ENCODE results near the gene AZU1. TPM values are rescaled to one million over a fixed set of nuclear protein-coding genes. Genes with fewer than 3 reads are reported as not detected.
"Not testable (repeated sequence)": the region's sequence is repeated elsewhere in the genome, so short reads cannot be mapped to it uniquely, and the experiment has no call there.

AZU1 gene
- total RNA-seq, 1 experiment from 2014 or later: not detected

DNA sequence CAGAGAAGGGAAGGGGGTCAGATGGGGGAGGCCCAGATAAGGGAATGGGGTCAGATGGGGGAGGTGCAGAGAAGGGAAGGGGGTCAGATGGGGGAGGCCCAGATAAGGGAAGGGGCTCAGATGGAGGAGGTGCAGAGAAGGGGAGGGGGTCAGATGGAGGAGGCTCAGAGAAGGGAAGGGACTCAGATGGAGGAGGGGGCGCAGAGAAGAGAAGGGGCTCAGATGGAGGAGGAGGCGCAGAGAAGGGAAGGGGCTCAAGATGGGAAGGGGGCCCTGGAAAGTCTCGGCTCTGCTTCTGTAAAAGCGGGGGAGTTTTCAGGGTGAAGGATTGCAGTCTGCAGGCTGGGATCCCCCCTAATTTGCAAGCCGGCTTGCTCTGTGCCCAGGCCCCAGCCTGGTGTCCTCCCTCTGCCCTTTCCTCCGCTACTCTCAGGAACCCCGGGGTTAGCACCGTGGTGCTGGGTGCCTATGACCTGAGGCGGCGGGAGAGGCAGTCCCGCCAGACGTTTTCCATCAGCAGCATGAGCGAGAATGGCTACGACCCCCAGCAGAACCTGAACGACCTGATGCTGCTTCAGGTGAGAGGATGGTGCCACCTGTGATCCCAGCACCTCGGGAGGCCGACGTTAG is 1.6 kb downstream of the AZU1 start:
- no peak for DNase-seq (ENCODE audit: low spot score)

DNA sequence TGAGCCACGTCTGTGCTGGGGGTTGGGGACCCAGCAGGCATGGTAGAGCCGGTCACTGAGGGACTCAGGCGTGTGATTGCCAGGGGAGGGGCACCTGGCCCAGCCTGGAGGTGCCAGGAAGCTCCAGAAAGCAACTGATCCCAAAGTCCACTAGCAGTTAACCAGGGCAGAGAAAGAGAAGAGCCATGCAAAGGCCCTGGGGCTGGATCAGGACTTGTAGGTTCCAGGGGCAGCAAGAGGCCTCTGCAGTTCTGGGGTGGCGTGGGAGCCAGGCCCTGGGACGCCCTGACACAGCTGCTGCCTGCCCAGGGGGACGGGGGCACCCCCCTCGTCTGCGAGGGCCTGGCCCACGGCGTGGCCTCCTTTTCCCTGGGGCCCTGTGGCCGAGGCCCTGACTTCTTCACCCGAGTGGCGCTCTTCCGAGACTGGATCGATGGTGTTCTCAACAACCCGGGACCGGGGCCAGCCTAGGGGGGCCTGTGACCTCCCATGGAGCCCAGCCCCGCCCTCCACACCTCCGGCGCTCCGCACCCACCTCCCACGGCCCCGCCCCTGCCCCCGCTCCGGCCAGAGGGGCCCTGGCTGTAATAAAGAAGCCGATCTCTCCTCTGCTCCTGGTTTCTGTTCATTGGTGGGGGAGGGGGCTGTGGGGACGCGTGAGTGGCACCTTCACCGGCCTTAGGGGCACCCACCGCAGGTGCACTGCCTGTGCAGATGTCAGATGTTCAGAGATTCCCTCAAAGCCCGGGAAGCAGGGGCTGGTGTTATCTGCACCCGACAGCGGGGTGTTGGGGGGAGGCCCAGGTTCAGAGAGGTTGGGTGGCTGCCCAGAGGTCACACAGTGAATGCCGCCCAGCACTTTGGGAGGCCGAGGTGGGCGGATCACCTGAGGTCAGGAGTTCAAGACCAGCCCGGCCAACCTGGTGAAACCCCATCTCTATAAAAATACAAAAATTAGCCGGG is 4.1 kb downstream of the AZU1 start:
- DNase-seq (ENCODE audit: low spot score): no peak

DNA sequence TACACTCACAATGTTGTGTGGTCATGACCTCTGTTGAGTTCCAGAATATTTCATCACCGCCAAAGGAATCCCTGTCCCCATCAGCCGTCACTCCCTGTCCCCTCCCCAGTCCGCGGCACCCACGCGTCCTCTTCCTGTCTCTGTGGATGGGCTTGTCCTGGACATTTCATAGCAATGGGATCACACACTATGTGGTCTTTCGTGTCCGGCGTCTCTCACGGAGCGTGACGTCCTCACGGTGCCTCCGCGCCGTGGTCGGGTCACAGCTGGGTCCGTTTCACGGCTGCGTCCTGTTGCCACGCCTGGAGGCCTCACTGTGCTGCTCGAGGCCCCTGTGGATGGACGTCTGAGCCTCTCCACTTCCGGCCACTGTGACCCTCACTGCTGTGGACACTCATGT is 6.6 kb downstream of the AZU1 start:
- no peak for DNase-seq (ENCODE audit: low spot score)

DNA sequence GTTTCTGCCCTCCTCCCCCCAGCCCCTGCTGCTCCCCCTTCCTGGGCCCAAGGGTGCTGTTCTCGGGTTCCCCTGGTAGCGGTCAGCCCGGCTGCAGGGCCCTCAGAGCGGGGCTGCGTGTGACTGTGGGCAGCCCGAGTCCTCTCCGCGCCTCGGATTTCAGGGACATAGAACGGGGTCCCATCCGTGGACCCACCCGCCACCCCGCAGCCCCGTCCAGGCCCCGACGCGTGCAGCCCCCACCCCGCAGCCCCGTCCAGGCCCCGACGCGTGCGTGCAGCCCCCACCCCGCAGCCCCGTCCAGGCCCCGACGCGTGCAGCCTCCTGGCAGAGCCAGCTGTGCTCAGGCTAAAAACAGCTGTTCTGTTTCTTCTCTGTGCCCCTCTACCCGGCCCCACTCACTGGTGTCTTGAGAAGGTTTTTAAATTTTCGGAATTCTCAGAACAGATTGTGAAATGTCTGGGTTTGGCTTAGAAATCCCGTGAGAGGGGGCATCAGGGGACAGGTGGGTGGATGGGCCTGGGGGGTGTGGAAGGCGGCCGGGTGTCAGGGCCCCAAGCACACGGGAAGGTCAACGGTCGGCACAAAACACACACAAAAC is 7.7 kb downstream of the AZU1 start:
- no peak for DNase-seq (ENCODE audit: low spot score)

DNA sequence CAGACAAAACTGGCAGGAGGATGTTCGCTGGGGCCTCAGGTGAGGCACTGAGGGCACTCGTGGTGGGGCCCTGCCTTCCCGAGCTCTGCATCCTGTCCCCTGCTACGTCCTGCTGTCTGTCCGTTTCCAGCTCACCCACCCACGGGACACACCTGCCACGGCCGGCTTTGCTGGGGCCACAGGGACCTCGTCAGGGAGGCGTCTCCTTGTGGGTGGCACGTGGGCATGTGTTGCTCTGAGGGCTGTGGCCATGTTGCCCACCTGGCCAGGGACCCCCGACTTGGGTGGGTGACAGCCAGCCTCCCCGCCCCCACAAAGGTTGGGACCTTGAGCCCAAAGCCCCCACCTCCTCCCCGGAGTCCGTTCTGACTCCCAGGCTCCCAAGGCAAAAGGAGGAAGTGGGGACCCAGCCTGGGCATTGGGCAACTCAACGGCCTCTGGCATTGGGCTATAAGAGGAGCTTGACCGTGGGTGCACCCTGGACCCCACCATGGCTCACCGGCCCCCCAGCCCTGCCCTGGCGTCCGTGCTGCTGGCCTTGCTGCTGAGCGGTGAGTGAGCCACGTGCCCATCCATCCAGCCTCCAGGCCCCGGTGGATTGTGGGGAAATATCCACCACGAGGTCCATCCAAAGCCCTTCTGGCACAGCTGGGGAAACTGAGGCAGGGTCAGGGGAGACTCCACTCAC is 13.0 kb downstream of the AZU1 start, which contains the start of gene PRTN3:
Gene PRTN3 (plus strand): TSS at position 481 of the 688 bp plus-strand sequence. CDS start 10 bp downstream, at position 491.
- DNase-seq (ENCODE audit: low spot score): no peak

DNA sequence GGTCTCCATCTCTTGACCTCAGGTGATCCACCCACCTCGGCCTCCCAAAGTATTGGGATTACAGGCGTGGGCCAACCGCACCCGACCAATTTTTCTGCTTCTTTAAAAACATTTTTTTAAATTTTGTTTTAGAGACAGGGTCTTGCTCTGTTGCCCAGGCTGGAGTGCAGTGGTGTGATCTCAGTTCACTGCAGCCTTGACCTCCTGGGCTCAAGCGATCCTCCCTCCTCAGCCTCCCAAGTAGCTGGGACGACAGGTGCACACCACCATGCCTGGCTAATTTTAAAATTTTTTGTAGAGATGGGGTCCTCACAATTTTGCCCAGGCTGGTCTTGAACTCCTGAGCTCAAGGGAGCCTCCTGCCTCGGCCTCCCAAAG is 15.2 kb downstream of the AZU1 start:
- DNase-seq (ENCODE audit: low spot score): not testable (repeated sequence)

DNA sequence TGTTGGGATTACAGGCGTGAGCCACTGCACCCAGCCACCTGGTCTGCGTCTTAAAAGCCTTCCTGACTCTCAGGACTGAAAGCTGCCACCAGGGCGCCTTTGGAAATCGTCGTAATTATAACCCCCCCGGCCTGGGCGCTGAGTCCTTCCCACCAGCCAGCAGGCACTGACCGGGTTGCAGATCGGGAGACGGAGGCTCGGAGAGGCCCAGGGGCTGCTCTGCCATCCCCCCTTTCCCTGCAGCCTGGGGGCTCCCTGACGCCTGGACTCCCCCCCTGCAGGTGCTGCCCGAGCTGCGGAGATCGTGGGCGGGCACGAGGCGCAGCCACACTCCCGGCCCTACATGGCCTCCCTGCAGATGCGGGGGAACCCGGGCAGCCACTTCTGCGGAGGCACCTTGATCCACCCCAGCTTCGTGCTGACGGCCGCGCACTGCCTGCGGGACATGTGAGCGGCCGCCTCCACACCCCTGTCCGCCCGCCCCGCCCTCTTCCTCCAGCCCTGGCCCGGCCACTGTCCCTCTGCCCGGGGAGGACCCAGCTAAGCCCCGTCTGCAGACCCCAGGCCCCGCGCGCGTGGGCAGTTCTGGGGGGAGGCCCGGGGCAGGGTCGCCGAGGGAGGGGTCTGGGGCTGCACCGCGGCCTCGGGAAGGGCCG is 15.7 kb downstream of the AZU1 start:
- DNase-seq (ENCODE audit: low spot score): no peak

DNA sequence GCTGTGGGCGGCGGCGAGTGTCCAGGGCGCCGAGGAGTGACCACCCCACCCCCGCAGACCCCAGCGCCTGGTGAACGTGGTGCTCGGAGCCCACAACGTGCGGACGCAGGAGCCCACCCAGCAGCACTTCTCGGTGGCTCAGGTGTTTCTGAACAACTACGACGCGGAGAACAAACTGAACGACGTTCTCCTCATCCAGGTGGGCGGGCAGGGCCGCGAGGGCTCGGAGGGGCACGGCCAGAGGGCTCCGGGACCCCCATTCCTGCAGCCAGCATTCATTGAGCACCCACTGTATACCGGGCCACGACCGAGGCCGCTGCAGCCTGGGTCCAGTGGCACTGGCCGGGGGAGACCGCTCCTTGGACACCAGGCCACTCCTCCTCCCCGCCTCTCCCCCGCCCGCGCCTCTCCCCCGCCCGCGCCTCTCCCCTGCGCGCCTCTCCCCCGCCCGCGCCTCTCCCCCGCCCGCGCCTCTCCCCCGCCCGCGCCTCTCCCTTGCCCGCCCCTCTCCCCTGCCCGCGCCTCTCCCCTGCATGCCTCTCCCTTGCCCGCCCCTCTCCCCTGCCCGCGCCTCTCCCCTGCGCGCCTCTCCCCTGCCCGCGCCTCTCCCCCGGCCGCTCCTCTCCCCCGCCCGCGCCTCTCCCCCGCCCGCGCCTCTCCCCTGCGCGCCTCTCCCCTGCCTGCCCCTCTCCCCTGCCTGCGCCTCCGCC is 16.4 kb downstream of the AZU1 start:
- DNase-seq (ENCODE audit: low spot score): no peak

DNA sequence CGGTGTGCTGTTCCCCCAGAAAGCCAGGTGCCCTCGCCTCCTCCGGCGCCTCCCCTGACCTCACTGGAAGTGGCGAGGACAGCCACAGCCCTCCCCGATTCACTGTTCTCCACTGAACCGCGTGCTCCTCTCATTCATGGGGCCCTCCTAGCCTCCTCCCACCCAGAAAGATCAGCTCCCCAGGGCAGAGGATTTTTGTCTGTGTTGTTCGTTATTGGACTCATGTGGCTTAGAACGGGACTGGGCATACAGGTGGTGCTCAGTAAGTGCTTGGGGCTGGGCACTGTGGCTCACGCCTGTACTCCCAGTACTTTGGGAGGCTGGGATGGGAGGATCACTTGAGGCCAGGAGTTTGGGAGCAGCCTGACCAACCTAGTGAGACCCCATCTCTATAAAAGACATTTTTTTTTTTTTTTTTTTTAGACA is 16.9 kb downstream of the AZU1 start:
- DNase-seq (ENCODE audit: low spot score): no peak

DNA sequence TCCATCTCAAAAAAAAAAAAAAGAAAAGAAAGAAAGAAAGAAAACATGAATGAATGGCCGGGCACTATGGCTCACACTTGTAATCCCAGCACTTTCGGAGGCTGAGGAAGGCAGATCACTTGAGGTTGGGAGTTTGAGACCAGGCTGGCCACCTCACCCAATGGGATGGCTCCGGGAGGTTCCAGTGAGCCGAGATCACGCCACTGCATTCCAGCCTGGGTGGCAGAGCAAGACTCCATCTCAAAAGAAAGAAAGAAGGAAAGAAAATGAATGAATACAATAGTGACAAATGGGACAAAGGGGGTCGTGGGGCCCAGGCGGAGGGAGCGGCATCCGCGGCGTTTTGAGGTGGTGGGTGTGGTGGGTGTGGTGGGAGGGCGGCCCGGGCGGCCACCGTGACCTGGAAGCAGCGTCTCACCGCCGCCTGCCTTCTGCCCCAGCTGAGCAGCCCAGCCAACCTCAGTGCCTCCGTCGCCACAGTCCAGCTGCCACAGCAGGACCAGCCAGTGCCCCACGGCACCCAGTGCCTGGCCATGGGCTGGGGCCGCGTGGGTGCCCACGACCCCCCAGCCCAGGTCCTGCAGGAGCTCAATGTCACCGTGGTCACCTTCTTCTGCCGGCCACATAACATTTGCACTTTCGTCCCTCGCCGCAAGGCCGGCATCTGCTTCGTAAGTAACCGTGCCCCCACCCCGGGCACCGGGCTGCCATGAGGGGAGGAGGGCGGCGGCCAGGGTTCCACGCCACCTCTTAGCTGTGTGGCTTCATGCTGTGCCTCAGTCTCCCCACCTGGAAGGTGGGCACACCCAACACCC is 18.3 kb downstream of the AZU1 start:
- DNase-seq (ENCODE audit: low spot score): no peak

DNA sequence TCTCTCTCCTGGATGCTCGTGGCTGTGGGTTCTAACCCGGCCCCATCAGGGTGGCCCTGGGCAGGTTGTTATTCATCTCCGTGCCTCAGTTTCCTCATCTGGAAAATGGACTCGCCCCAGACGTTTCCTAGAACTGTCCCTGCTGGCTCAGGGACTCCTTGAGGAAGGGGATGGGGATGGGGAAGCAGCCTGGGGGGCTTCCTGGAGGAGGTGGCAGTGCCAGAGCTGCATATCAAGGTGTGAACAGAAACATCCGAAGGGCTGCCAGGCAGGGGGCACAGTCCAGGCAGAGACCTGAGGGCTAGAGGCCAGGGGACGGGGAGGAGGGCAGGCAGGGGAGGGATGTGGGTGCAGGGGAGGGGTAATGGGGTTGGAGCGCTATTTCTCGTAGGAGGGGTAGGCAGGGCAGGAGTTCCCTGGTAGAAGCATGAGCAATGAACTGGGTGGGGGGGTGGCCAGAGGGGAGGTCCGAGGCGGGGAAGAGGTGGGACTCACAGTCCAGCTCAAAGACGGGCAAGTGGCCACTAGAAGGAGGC is 20.8 kb downstream of the AZU1 start:
- DNase-seq (ENCODE audit: low spot score): no peak

DNA sequence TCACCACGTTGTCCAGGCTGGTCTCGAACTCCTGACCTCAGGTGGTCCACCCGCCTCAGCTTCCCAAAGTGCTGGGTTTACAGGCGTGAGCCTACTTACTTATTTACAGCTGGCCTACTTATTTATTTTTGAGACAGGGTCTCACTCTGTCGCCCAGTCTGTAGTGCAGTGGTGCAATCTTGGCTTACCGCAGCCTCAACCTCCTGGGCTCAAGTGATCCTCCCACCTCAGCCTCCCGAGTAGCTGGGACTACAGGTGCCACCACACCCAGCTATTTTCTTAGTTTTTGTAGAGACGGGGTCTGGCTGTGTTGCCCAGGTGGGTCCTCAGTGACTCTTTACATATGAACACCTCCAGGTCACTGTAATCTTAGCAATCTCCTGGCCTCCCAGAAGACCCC is 21.6 kb downstream of the AZU1 start:
- not testable (repeated sequence) for DNase-seq (ENCODE audit: low spot score)

DNA sequence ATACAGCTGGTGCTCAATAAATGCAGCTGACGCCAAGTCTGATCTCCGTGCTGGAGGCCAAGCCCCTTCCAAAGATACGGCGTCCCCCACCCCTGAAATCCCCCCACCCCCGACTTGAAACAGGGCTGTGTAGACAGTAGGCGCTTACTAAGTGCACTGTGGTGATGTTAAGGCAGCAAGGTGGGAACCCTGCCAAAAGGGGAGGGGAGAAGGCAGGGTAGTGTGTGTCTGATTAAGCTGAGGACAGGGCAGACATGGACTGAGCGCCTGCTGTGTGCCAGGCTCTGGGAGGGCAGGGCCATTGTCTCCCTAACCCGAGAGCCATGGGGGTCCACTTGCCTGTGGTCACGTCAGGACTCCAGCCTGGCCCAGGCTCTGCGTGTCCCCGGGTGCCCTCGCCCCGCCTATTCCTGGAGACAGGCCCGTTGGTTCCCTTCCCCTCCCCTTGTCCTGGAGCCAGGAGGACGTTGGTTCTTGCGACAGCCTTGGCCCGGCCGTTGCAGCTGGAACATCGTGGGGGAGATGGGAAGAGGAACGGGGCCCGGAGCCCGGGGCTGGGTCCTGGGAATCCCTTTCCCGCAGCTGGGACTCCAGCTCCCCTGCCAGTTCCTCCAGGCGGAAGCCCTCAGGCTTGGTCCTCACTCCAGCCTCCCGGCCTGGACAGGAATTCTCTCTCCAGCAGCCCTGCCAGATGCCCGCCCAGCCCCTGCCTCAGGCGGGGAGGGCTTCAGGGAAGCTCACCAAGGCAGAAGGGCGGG is 22.8 kb downstream of the AZU1 start:
- peak; percentile 88 for DNase-seq (ENCODE audit: low spot score)

DNA sequence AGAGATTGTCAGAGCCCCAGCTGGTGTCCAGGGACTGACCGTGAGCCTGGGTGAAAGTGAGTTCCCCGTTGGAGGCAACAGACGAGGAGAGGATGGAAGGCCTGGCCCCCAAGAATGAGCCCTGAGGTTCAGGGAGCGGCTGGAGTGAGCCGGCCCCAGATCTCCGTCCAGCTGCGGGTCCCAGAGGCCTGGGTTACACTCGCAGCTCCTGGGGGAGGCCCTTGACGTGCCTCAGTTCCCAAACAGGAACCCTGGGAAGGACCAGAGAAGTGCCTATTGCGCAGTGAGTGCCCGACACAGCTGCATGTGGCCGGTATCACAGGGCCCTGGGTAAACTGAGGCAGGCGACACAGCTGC is 23.3 kb downstream of the AZU1 start:
- DNase-seq (ENCODE audit: low spot score): no peak

DNA sequence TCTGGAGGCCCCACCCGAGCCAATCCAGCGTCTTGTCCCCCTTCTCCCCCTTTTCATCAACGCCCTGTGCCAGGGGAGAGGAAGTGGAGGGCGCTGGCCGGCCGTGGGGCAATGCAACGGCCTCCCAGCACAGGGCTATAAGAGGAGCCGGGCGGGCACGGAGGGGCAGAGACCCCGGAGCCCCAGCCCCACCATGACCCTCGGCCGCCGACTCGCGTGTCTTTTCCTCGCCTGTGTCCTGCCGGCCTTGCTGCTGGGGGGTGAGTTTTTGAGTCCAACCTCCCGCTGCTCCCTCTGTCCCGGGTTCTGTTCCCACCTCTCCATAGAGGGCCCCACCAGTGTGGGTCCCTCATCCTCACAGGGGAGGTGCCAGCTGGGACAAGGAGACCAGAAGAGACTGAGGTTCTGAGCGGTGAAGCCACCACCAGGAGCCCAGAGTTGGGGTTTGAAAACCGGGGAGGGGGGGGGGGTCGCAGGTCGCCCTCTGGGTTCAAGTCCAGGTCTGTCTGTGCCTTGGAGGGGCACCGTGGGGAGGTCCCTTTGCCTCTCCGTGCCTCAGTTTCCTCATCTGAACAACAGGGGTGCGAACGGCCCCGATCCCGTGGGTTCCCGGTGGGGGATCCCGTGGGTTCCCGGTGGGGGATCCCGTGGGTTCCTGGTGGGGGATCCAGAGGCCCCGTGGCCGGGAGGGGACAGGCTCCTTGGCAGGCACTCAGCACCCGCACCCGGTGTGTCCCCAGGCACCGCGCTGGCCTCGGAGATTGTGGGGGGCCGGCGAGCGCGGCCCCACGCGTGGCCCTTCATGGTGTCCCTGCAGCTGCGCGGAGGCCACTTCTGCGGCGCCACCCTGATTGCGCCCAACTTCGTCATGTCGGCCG is 24.7 kb downstream of the AZU1 start, which contains the start of gene ELANE:
Gene ELANE (plus strand): TSS at position 168 of the 878 bp plus-strand sequence. CDS start 26 bp downstream, at position 194.
- DNase-seq (ENCODE audit: low spot score): no peak

DNA sequence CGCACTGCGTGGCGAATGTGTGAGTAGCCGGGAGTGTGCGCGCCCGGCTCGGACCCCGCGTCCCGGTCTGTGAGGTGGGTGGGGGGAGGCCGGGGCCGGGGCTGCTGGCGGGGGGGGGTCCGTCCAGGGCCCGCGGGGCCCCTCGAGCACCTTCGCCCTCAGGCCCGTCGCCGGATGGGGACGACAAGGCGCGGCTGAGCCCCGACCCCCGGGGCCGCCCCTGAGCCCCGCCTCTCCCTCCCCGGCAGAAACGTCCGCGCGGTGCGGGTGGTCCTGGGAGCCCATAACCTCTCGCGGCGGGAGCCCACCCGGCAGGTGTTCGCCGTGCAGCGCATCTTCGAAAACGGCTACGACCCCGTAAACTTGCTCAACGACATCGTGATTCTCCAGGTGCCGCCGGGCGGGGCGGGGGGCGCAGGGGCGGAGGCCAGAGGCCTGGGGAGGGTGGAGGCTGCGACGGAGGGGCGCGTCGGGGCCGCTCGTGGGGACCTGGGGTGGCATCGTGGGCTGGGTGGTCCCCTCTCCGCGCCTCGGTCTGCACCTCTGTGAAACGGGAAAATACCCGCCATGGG is 25.5 kb downstream of the AZU1 start:
- no peak for DNase-seq (ENCODE audit: low spot score)

DNA sequence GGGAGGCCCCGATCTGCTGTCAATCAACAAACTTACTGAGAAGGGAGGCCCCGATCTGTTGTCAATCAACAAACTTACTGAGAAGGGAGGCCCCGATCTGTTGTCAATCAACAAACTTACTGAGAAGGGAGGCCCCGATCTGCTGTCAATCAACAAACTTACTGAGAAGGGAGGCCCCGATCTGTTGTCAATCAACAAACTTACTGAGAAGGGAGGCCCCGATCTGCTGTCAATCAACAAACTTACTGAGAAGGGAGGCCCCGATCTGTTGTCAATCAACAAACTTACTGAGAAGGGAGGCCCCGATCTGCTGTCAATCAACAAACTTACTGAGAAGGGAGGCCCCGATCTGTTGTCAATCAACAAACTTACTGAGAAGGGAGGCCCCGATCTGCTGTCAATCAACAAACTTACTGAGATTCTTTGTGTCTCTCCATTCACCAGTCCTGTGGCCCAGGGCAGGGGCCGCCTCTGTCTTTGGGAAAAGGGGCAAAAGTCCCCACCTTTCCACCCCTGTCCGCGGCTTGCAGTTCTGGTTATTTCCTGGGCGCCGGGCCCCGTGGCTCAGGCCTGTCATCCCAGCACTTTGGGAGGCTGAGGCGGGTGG is 26.1 kb downstream of the AZU1 start:
- not testable (repeated sequence) for DNase-seq (ENCODE audit: low spot score)
